ENCODE results near the gene ABCG5.

ABCG5 gene

GRCh38 chr2:43838560-43839267, at the start of gene ABCG5, which contains the start of gene ABCG8:
ABCG5 (minus strand) TSS chr2:43838839; CDS start chr2:43838679, 160 bp downstream.
ABCG8 (plus strand) TSS chr2:43838971; CDS start chr2:43839054, 83 bp downstream.
- no peak for DNase-seq (ENCODE audit: low read depth)

GRCh38 chr2:43887176-43887575, 48.5 kb upstream of the ABCG5 start:
- DNase-seq (ENCODE audit: low read depth): no peak

- no peak for DNase-seq (ENCODE audit: low read depth)
Measured at GRCh38 chr2:43885132-43885632, 46.5 kb upstream of the ABCG5 start.

- no peak for DNase-seq (ENCODE audit: low read depth)
Measured at GRCh38 chr2:43884689-43885088, 46.0 kb upstream of the ABCG5 start.

DNA sequence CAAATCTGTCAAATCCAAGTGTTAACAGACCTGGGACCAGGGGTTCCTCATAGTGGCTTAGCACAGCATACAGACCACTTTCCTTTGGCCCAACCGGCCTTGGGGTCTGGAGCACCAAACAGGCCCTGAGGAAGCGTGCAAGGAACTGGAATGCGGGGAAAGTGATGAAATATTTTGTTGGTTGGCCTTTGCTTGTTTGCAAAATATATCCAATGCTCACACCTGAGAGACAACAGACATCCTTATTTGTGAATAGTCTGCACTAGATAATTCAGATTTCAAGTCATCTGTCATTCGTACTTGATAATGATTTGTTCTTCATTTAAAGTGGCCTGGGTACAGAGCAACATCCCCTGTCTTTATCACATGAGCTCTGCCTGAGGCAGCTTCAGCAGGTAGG, 43.7 kb upstream of the ABCG5 start:
- no peak for DNase-seq (ENCODE audit: low read depth)

DNA sequence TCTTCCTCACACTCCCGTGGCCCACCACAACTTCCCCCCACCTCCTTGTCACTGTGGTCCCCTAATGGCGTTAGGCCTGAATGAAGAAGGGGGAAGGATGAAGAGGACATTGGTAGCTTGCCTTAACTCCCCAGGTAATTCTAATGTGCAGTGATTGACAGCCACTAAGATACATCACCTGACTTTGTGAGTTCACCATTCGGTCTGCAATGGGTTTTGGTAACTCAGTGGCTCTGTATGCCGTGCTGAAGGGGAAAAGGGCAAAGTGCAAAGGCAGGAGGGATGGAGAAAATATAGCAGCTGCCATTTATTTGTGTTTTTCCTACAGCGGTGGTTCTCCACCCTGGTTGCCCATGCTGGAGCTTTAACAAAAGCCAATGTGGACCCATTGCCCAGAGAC, 42.3 kb upstream of the ABCG5 start:
- no peak for DNase-seq (ENCODE audit: low read depth)

- DNase-seq (ENCODE audit: low read depth): no peak
Measured at GRCh38 chr2:43880471-43880870, 41.8 kb upstream of the ABCG5 start.

GRCh38 chr2:43879261-43879660, 40.6 kb upstream of the ABCG5 start:
- no peak for DNase-seq (ENCODE audit: low read depth)

DNA sequence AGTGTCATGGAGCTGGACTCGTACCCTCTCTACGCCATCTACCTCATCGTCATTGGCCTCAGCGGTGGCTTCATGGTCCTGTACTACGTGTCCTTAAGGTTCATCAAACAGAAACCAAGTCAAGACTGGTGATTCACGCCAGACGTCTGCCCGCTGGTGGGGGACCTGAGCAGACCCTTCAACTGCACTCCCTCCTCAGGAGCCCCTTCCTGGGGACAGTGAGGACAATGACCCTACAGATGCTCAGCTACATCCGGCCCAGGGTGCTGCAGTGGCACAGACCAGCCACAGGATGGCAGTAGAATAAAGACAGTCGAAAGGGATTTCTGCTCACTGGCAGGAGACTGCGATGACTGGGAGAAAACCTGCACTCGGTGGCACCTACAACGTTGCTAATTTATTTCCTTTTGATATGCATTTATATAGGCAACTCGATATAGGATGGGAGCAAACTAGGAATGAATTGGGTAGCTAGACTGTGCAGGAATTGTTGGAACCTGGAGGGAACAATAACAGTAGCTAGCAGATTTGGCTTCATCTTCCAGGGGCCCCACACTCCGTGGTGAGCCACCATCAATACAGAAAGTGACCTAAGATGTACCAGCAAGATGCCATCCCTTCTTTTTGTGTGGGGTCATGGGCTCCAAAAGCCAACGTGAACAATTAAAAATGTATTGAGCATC, 39.3 kb upstream of the ABCG5 start:
- peak; percentile 66 for DNase-seq (ENCODE audit: low read depth)

GRCh38 chr2:43874776-43875451, 36.3 kb upstream of the ABCG5 start:
- DNase-seq (ENCODE audit: low read depth): no peak

DNA sequence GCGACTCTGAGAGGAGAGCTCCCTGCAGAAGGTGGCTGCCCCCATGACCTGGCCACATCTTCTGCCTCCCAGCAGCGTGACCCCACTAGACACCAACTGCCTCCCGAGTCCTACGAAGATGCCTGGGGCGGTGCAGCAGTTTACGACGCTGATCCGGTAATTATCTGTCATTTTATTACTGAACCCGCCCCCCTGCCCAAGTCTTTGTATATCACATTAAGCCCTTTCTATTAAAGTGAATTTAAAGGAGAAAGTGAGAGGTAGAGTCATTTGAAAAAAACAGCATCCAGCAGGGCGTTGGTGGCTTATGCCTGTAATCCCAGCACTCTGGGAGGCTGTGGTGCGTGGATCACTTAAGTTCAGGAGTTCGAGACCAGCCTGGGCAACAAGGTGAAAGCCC, 33.5 kb upstream of the ABCG5 start:
- no peak for DNase-seq (ENCODE audit: low read depth)

- no peak for DNase-seq (ENCODE audit: low read depth)
Measured at GRCh38 chr2:43855292-43855691, 16.7 kb upstream of the ABCG5 start.

DNA sequence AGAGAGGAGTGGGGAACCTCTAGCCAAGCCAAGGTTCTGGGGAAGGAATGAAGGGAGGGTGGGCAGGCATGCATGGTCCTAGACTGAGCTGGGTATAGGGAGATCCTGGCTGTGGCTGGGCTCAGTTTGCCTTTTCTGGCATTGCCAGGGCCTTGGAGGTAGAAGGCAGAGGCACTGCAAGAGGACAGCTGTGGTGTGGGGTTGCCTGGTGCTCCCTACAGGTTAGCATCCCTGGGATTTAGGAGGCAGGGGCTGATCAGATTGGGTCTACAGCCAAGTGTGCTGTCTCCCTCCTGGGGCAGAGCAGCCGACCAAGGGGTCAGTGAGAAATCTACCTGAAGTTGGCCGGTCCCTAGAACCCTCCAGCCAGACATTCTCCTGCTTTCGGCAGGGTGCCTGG, 16.0 kb upstream of the ABCG5 start:
- no peak for DNase-seq (ENCODE audit: low read depth)

- no peak for DNase-seq (ENCODE audit: low read depth)
Measured at GRCh38 chr2:43853141-43854081, 14.8 kb upstream of the ABCG5 start.

DNA sequence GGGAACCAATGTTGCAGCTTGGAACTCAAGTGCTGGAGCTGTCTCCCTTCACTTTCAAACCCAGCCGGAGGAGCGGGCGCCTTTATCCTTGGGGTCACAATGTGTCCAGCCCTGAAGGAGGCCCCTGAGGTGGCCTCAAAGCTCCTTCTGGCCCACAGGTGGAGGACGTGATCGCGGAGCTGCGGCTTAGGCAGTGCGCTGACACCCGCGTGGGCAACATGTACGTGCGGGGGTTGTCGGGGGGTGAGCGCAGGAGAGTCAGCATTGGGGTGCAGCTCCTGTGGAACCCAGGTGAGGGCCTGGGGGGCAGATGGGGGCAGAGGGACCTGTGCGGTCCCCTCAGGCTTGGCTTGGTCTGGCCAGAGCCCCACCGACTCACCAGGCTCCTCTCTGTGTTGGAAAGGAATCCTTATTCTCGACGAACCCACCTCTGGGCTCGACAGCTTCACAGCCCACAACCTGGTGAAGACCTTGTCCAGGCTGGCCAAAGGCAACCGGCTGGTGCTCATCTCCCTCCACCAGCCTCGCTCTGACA, 13.6 kb upstream of the ABCG5 start:
- no peak for DNase-seq (ENCODE audit: low read depth)

DNA sequence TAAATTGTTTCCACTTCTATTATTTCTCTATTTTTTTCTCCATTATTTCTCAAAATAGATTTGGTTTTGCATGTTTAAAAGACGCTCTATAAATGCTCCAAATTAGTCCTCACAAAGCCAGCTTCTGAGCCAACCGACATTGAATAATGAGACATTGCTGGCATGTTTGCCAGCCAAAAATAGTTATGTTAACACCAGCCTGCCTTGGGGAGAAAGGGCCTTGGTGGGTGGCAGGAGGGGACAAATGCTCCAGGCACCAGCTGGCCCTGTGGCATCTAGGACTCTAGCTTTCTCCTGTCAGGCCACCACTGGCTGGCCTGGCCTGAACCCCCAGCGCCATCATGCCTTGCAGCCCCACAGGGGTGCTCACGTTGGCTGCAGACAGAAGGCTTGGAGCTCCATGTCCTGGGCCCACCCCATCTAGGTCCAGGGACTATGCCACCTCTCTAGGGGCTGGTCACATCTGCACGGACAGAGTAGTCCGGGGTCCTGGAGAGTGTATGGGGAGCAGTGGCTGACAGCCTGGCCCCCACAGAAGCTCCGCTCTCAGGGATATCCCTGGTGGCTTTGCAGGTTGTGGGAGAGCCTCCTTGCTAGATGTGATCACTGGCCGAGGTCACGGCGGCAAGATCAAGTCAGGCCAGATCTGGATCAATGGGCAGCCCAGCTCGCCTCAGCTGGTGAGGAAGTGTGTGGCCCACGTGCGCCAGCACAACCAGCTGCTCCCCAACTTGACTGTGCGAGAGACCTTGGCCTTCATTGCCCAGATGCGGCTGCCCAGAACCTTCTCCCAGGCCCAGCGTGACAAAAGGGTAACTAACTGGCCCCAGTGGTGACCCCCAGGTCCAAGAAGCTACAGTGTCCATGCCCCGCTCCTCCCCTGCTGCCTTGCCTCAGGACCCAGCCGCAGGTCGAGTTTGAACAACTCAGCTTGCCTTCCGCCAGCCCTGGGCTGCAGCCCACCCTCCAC, 12.7 kb upstream of the ABCG5 start:
- no peak for DNase-seq (ENCODE audit: low read depth)

- no peak for DNase-seq (ENCODE audit: low read depth)
Measured at GRCh38 chr2:43848214-43848613, 9.6 kb upstream of the ABCG5 start.

- DNase-seq (ENCODE audit: low read depth): no peak
Measured at GRCh38 chr2:43846140-43846793, 7.6 kb upstream of the ABCG5 start.

DNA sequence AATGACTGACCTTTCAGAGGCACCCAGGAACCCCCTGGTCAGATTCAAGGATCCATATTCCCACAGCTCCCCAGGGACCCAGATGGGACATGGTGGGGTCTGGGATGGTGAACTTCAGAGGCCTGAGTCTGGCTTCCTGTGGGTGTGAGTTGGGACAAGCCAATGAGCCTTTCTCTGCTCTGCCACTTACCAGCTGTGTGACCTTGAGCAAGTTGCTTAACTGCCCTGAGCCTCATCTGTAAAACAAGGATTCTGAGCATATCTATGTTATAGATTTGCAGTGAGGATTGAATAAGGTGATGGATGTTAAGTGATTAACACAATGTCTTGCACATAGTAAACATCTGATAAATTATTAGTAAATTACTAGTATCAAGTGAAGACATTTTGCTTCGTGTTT, 6.5 kb upstream of the ABCG5 start:
- no peak for DNase-seq (ENCODE audit: low read depth)

GRCh38 chr2:43842866-43843226, 4.2 kb upstream of the ABCG5 start:
- DNase-seq (ENCODE audit: low read depth): no peak
